Keratinocyte (primary cell): Measurements from ENCODE around the gene FOXK1. TPM values are rescaled to one million over a fixed set of nuclear protein-coding genes. Genes with fewer than 3 reads are reported as not detected.

Experiments
- DNase-seq: peaks from one replicate; pipeline ENCODE4 v3.0.0-alpha.2; 2011; ENCODE audit warnings: low read depth, missing footprints, low spot score
- FAIRE-seq: peaks from 2 replicates; lab custom pipeline; 2011; peaks lifted over from hg19 to GRCh38; lab: Jason Lieb, UNC
- H2AFZ ChIP-seq: 2 replicates; pipeline ENCODE4 v1.6.0; 2012; ENCODE audit warnings: low read length, control low read depth, inconsistent platforms; ENCODE audit not compliant: control insufficient read depth
- H3K27ac ChIP-seq: 2 replicates; pipeline ENCODE4 v1.5.1; 2011; ENCODE audit warnings: low read length; ENCODE audit not compliant: control insufficient read depth, insufficient read depth
- H3K27me3 ChIP-seq: 3 replicates; pipeline ENCODE4 v1.6.0; 2011; ENCODE audit warnings: low read length; ENCODE audit not compliant: control insufficient read depth, insufficient read depth; ENCODE audit errors: extremely low read depth
- H3K36me3 ChIP-seq, 2 experiments: 2 replicates in 1 of 2; 3 replicates in 1 of 2; pipeline ENCODE4 v1.5.1; 2011; ENCODE audit warnings: low read length in 2 of 2, mild to moderate bottlenecking in 1 of 2; ENCODE audit not compliant: control insufficient read depth in 2 of 2, insufficient read depth in 2 of 2; ENCODE audit errors: extremely low read depth in 1 of 2
- H3K4me1 ChIP-seq: 3 replicates; pipeline ENCODE4 v1.5.1; 2011; ENCODE audit warnings: low read length; ENCODE audit not compliant: control insufficient read depth, insufficient read depth; ENCODE audit errors: extremely low read depth
- H3K4me2 ChIP-seq: 3 replicates; pipeline ENCODE4 v1.6.0; 2011; ENCODE audit warnings: low read depth, low read length; ENCODE audit not compliant: control insufficient read depth, insufficient read depth; ENCODE audit errors: extremely low read depth
- H3K4me3 ChIP-seq, 3 experiments: fragments of 200-600 bp in 1 of 3; sonication (generic) in 1 of 3; 2 replicates in 2 of 3; 3 replicates in 1 of 3; pipeline ENCODE4 v1.5.1; 2011 to 2016; ENCODE audit warnings: low read length in 3 of 3, mild to moderate bottlenecking in 3 of 3, control low read depth in 2 of 3, inconsistent platforms in 1 of 3, low read depth in 1 of 3, mixed read lengths in 1 of 3, mixed run types in 1 of 3, moderate library complexity in 1 of 3; ENCODE audit not compliant: control insufficient read depth in 2 of 3, insufficient read depth in 2 of 3; ENCODE audit errors: extremely low read depth in 1 of 3
- H3K79me2 ChIP-seq: 2 replicates; pipeline ENCODE4 v1.6.0; 2012; ENCODE audit warnings: low read length; ENCODE audit not compliant: control insufficient read depth, insufficient read depth
- H3K9ac ChIP-seq: 3 replicates; pipeline ENCODE4 v1.6.0; 2011; ENCODE audit warnings: low read length; ENCODE audit not compliant: control insufficient read depth, insufficient read depth; ENCODE audit errors: extremely low read depth
- H3K9me1 ChIP-seq: 3 replicates; pipeline ENCODE4 v1.6.0; 2011; ENCODE audit warnings: low read length; ENCODE audit not compliant: control insufficient read depth, insufficient read depth; ENCODE audit errors: extremely low read depth
- H3K9me3 ChIP-seq: 2 replicates; pipeline ENCODE4 v1.5.1; 2012; ENCODE audit warnings: low read depth, low read length; ENCODE audit not compliant: control insufficient read depth
- H4K20me1 ChIP-seq: 3 replicates; pipeline ENCODE4 v1.6.0; 2011; ENCODE audit warnings: low read length; ENCODE audit not compliant: control insufficient read depth, insufficient read depth; ENCODE audit errors: extremely low read depth
- EZH2 ChIP-seq: IDR thresholded peaks from one replicate; pipeline ENCODE4 v1.6.1; 2012; ENCODE audit warnings: inconsistent platforms, mild to moderate bottlenecking, low read length, moderate library complexity
- dilution Hi-C: fragments of 300-500 bp; cut with MboI; formaldehyde crosslinking; loops from one replicate; pipeline ENCODE4 v1.7.0; 2020; ENCODE audit warnings: low sequenced_read_pairs; ENCODE audit not compliant: extremely low pct_ligation_motif_present
- polyA plus RNA-seq, 5 experiments: library from polyadenylated mRNA; depleted of rRNA in 3 of 5; stranded (reverse) in 3 of 5; stranded (forward) in 1 of 5; unstranded in 1 of 5; fragments of >200 nt; gene quantifications; 1 replicate in 1 of 5; 2 replicates in 3 of 5; 3 replicates in 1 of 5; pipeline versions ENCODE4 v1.2.1 to v1.2.3, GENCODE V29; 2011 to 2012; ENCODE audit warnings: missing spikeins in 2 of 5, low read depth in 1 of 5, low replicate concordance in 1 of 5
- small RNA-seq, 3 experiments: library from RNA; depleted of rRNA; stranded (forward); fragments of <200 nt; gene quantifications; one replicate each; pipeline ENCODE3, GENCODE V24; 2012; ENCODE audit warnings: low read depth in 3 of 3, low replicate concordance in 1 of 3; ENCODE audit not compliant: insufficient read length in 3 of 3
- TF ChIP-seq, protein P1 (sequence below), 3 experiments: IDR thresholded peaks in 1 of 3; conservative IDR thresholded peaks in 1 of 3; optimal IDR thresholded peaks in 1 of 3; 2 replicates in 2 of 3; 3 replicates in 1 of 3; pipeline versions ENCODE3 to v1.5.1; 2011; ENCODE audit warnings: low read length in 3 of 3, mild to moderate bottlenecking in 3 of 3, moderate library complexity in 2 of 3, control low read depth in 1 of 3, inconsistent platforms in 1 of 3; ENCODE audit not compliant: insufficient read depth in 2 of 3; ENCODE audit errors: extremely low read depth in 1 of 3

The FOXK1 gene
- polyA plus RNA-seq, 1 donor (not counting 4 experiments of a cell fraction or from before 2014, with no cell fraction given) = 4.4 TPM

DNA sequence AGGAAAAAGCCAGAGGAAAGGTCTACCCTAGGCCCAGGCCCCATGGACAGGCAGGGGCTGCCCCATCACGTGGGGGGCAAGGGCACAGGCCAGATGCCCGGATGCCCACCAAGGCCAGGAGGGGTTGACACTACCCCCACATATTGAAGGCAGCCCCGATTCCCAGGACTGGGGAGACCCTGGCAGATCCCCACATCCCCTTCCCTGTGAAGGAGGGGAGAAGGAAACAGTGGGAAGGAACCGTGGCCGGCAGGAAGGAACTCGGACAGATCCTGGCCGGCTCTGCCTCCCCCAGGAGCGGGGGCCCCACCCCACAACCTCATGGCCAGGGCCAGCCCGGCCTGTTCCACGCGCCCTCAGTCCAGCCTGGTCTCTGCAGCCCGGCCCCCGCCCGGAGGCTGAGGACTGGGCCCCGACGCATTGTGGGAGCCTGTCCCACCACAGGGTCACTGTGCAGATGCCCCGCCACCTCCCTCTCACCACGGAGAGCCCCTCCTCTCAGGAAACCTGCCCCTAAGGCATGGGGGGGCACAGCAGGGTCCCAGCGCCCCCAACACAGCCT is 138.4 kb downstream of the FOXK1 start:
- no peaks in the 10 kb centered on the region for H3K9me1 ChIP-seq
- TF ChIP-seq, protein P1, sequence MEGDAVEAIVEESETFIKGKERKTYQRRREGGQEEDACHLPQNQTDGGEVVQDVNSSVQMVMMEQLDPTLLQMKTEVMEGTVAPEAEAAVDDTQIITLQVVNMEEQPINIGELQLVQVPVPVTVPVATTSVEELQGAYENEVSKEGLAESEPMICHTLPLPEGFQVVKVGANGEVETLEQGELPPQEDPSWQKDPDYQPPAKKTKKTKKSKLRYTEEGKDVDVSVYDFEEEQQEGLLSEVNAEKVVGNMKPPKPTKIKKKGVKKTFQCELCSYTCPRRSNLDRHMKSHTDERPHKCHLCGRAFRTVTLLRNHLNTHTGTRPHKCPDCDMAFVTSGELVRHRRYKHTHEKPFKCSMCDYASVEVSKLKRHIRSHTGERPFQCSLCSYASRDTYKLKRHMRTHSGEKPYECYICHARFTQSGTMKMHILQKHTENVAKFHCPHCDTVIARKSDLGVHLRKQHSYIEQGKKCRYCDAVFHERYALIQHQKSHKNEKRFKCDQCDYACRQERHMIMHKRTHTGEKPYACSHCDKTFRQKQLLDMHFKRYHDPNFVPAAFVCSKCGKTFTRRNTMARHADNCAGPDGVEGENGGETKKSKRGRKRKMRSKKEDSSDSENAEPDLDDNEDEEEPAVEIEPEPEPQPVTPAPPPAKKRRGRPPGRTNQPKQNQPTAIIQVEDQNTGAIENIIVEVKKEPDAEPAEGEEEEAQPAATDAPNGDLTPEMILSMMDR (optimal IDR thresholded peaks at IDR 0.05 in 1 of 3, IDR thresholded peaks at IDR 0.05 in 1 of 3, conservative IDR thresholded peaks at IDR 0.05 in 1 of 3; ENCODE audit: extremely low read depth in 1 of 3, insufficient read depth in 2 of 3, low read length in 3 of 3) = no peak
- no peak for TF ChIP-seq EZH2
- no peaks in the 10 kb centered on the region for H3K9me3 ChIP-seq

More for the DNA sequence above, 138.4 kb downstream of the FOXK1 start:
- Histone ChIP-seq H3K79me2 (no peaks in the 10 kb centered on the region), H3K9ac (no peak overlapping the region), H3K27ac (no peak overlapping the region), H4K20me1 (no peaks in the 10 kb centered on the region), H3K4me2 (no peak overlapping the region), H3K4me1 (no peaks in the 10 kb centered on the region), H3K4me3 (no peak overlapping the region), H3K27me3 (peaks cover 3% of the 10 kb centered on the region), H2AFZ (no peak overlapping the region), H3K36me3 (no peaks in the 10 kb centered on the region)
- dilution Hi-C loops = no loop called here
- FAIRE-seq = no peak
- no peak for DNase-seq

Small RNA genes within 50 kb of the gene (small RNA-seq; reads per million reads assigned to genes)
- gene MIR4656 (0 reads per million in 3 experiments), gene RF00019 (0 reads per million in 3 experiments)

Other genes with a start within 250 kb of the FOXK1 start
- gene AP5Z1, start 93.3 kb downstream of the FOXK1 start, polyA plus RNA-seq = 11.9 to 31.6 TPM (median 12.6 TPM) in 3 replicates
- gene PAPOLB, start 179.7 kb downstream of the FOXK1 start, polyA plus RNA-seq = not detected in 3 replicates
- 0.09 TPM in 1 of 3 replicates, not detected in the others for gene RADIL, start 201.4 kb downstream of the FOXK1 start, polyA plus RNA-seq